ENCODE results near the gene SMARCC1.
"Not testable (repeated sequence)": the region's sequence is repeated elsewhere in the genome, so short reads cannot be mapped to it uniquely, and the experiment has no call there.

Gene SMARCC1

GRCh38 chr3:47781685-47782445, at the start of gene SMARCC1:
SMARCC1 (minus strand) TSS chr3:47781893; CDS start chr3:47781797, 96 bp downstream.
- Histone ChIP-seq H3K4me3 (ENCODE audit: insufficient read length, low read depth) (peak within 1 kb of the TSS; percentile 68), H3K4me1 (ENCODE audit: insufficient read depth, insufficient read length) (no peaks in the 10 kb centered on the region), H3K27me3 (ENCODE audit: insufficient read depth, insufficient read length) (no peaks in the 10 kb centered on the region), H3K9me3 (ENCODE audit: insufficient read depth, low read length) (no peaks in the 10 kb centered on the region), H3K36me3 (ENCODE audit: insufficient read depth, insufficient read length, low read length) (peaks cover 10% of the 10 kb centered on the region), H3K9ac (ENCODE audit: insufficient read length, low read depth) (peak within 1 kb of the TSS; percentile 83)
- TF ChIP-seq YY1 (IDR thresholded peaks at IDR 0.05; ENCODE audit: insufficient read depth, insufficient read length) (peak; percentile 26), SUZ12 (IDR thresholded peaks at IDR 0.05; ENCODE audit: extremely low read depth, insufficient read depth, insufficient read length) (no peak), ZNF274 (IDR thresholded peaks at IDR 0.05; ENCODE audit: low read depth, low read length) (no peak)
- peak; percentile 96 for DNase-seq (ENCODE audit: low read depth, low spot score)

- not testable (repeated sequence) for H3K9ac ChIP-seq (ENCODE audit: insufficient read length, low read depth); H3K4me3 ChIP-seq (ENCODE audit: insufficient read length, low read depth); DNase-seq (ENCODE audit: low read depth, low spot score); H3K4me1 ChIP-seq (ENCODE audit: insufficient read depth, insufficient read length); H3K27me3 ChIP-seq (ENCODE audit: insufficient read depth, insufficient read length); H3K9me3 ChIP-seq (ENCODE audit: insufficient read depth, low read length)
- peaks cover 80% of the 10 kb centered on the region for H3K36me3 ChIP-seq (ENCODE audit: insufficient read depth, insufficient read length, low read length)
These were observed 47.8 kb upstream of the SMARCC1 start for GRCh38 chr3:47829482-47829881.

GRCh38 chr3:47825590-47825989, 43.9 kb upstream of the SMARCC1 start:
- Histone ChIP-seq H3K9ac (ENCODE audit: insufficient read length, low read depth) (peak overlapping the region; percentile 99), H3K4me3 (ENCODE audit: insufficient read length, low read depth) (peak overlapping the region; percentile 99), H3K9me3 (ENCODE audit: insufficient read depth, low read length) (no peaks in the 10 kb centered on the region), H3K4me1 (ENCODE audit: insufficient read depth, insufficient read length) (no peaks in the 10 kb centered on the region), H3K27me3 (ENCODE audit: insufficient read depth, insufficient read length) (no peaks in the 10 kb centered on the region), H3K36me3 (ENCODE audit: insufficient read depth, insufficient read length, low read length) (peaks cover 53% of the 10 kb centered on the region)
- no peak for DNase-seq (ENCODE audit: low read depth, low spot score)
- TF ChIP-seq ZNF274 (IDR thresholded peaks at IDR 0.05; ENCODE audit: low read depth, low read length) (no peak), YY1 (IDR thresholded peaks at IDR 0.05; ENCODE audit: insufficient read depth, insufficient read length) (no peak), SUZ12 (IDR thresholded peaks at IDR 0.05; ENCODE audit: extremely low read depth, insufficient read depth, insufficient read length) (no peak)

- no peaks in the 10 kb centered on the region for H3K9me3 ChIP-seq (ENCODE audit: insufficient read depth, low read length)
- TF ChIP-seq ZNF274 (IDR thresholded peaks at IDR 0.05; ENCODE audit: low read depth, low read length) (no peak), YY1 (IDR thresholded peaks at IDR 0.05; ENCODE audit: insufficient read depth, insufficient read length) (peak; percentile 83), SUZ12 (IDR thresholded peaks at IDR 0.05; ENCODE audit: extremely low read depth, insufficient read depth, insufficient read length) (no peak)
- no peaks in the 10 kb centered on the region for H3K4me1 ChIP-seq (ENCODE audit: insufficient read depth, insufficient read length)
- H3K9ac ChIP-seq (ENCODE audit: insufficient read length, low read depth): peak overlapping the region; percentile 99
- H3K36me3 ChIP-seq (ENCODE audit: insufficient read depth, insufficient read length, low read length): peaks cover 54% of the 10 kb centered on the region
- no peaks in the 10 kb centered on the region for H3K27me3 ChIP-seq (ENCODE audit: insufficient read depth, insufficient read length)
- DNase-seq (ENCODE audit: low read depth, low spot score): peak; percentile 81
- peak overlapping the region; percentile 99 for H3K4me3 ChIP-seq (ENCODE audit: insufficient read length, low read depth)
These were observed 43.1 kb upstream of the SMARCC1 start for GRCh38 chr3:47824541-47825473.

GRCh38 chr3:47817609-47818008, 35.9 kb upstream of the SMARCC1 start:
- no peak overlapping the region for H3K4me3 ChIP-seq (ENCODE audit: insufficient read length, low read depth)
- H3K4me1 ChIP-seq (ENCODE audit: insufficient read depth, insufficient read length): no peaks in the 10 kb centered on the region
- no peak overlapping the region for H3K9ac ChIP-seq (ENCODE audit: insufficient read length, low read depth)
- TF ChIP-seq ZNF274 (IDR thresholded peaks at IDR 0.05; ENCODE audit: low read depth, low read length) (no peak), YY1 (IDR thresholded peaks at IDR 0.05; ENCODE audit: insufficient read depth, insufficient read length) (no peak), SUZ12 (IDR thresholded peaks at IDR 0.05; ENCODE audit: extremely low read depth, insufficient read depth, insufficient read length) (no peak)
- no peaks in the 10 kb centered on the region for H3K9me3 ChIP-seq (ENCODE audit: insufficient read depth, low read length)
- no peaks in the 10 kb centered on the region for H3K27me3 ChIP-seq (ENCODE audit: insufficient read depth, insufficient read length)
- peaks cover 66% of the 10 kb centered on the region for H3K36me3 ChIP-seq (ENCODE audit: insufficient read depth, insufficient read length, low read length)
- DNase-seq (ENCODE audit: low read depth, low spot score): no peak

- no peaks in the 10 kb centered on the region for H3K27me3 ChIP-seq (ENCODE audit: insufficient read depth, insufficient read length)
- no peaks in the 10 kb centered on the region for H3K9me3 ChIP-seq (ENCODE audit: insufficient read depth, low read length)
- no peak for DNase-seq (ENCODE audit: low read depth, low spot score)
- TF ChIP-seq YY1 (IDR thresholded peaks at IDR 0.05; ENCODE audit: insufficient read depth, insufficient read length) (no peak), SUZ12 (IDR thresholded peaks at IDR 0.05; ENCODE audit: extremely low read depth, insufficient read depth, insufficient read length) (no peak), ZNF274 (IDR thresholded peaks at IDR 0.05; ENCODE audit: low read depth, low read length) (no peak)
- H3K4me1 ChIP-seq (ENCODE audit: insufficient read depth, insufficient read length): no peaks in the 10 kb centered on the region
- H3K36me3 ChIP-seq (ENCODE audit: insufficient read depth, insufficient read length, low read length): peaks cover 66% of the 10 kb centered on the region
- no peak overlapping the region for H3K9ac ChIP-seq (ENCODE audit: insufficient read length, low read depth)
- no peak overlapping the region for H3K4me3 ChIP-seq (ENCODE audit: insufficient read length, low read depth)
These were observed 32.0 kb upstream of the SMARCC1 start for GRCh38 chr3:47813551-47814177.

GRCh38 chr3:47804577-47804976, 22.9 kb upstream of the SMARCC1 start:
- no peaks in the 10 kb centered on the region for H3K9me3 ChIP-seq (ENCODE audit: insufficient read depth, low read length)
- H3K4me3 ChIP-seq (ENCODE audit: insufficient read length, low read depth): no peak overlapping the region
- no peak overlapping the region for H3K9ac ChIP-seq (ENCODE audit: insufficient read length, low read depth)
- no peak for DNase-seq (ENCODE audit: low read depth, low spot score)
- TF ChIP-seq ZNF274 (IDR thresholded peaks at IDR 0.05; ENCODE audit: low read depth, low read length): no peak
- no peaks in the 10 kb centered on the region for H3K27me3 ChIP-seq (ENCODE audit: insufficient read depth, insufficient read length)
- peaks cover 27% of the 10 kb centered on the region for H3K36me3 ChIP-seq (ENCODE audit: insufficient read depth, insufficient read length, low read length)
- H3K4me1 ChIP-seq (ENCODE audit: insufficient read depth, insufficient read length): peaks cover 1% of the 10 kb centered on the region

Data from NT2/D1 (cell line).